ENCODE measurements around the gene NFKBIE. TPM values are rescaled to one million over a fixed set of nuclear protein-coding genes. Genes with fewer than 3 reads are reported as not detected.

NFKBIE gene
- total RNA-seq, 2 donors from 2014 or later, result 3.8 to 8.7 TPM

DNA sequence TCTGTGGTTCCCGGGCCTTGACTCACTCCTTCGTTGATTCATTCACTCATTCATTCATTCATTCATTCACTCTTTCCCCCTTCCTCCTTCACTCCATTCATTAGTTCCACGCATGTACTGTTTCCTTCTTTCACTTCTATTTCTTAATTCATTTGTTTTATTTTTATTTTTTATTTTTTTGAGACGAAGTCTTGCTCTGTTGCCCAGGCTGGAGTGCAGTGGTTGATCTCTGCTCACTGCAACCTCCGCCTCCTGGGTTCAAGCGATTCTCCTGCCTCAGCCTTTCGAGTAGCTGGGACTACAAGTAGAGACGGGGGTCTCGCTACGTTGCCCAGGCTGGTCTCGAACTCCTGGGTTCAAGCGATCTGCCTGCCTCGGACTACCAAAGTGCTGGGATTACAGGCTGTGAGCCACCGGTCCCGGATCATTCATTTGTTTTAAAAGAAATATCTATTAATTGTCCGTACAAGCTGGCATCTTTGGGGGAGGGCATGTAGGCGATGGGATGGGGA lies 427 bp upstream of the NFKBIE start:
- peaks cover 0 to 7% of the 10 kb centered on the region in 2 donors for H3K27me3 ChIP-seq
- H3K36me3 ChIP-seq, result no peaks in the 10 kb centered on the region
- no peaks in the 10 kb centered on the region for H3K9me3 ChIP-seq
- H3K4me1 ChIP-seq, result peaks cover 0 to 28% of the 10 kb centered on the region in 2 donors
- no peak for DNase-seq (ENCODE audit: low spot score)
- H3K27ac ChIP-seq, result peak overlapping the region in 1 of 2 donors; percentile 84
- TF ChIP-seq, protein P1, sequence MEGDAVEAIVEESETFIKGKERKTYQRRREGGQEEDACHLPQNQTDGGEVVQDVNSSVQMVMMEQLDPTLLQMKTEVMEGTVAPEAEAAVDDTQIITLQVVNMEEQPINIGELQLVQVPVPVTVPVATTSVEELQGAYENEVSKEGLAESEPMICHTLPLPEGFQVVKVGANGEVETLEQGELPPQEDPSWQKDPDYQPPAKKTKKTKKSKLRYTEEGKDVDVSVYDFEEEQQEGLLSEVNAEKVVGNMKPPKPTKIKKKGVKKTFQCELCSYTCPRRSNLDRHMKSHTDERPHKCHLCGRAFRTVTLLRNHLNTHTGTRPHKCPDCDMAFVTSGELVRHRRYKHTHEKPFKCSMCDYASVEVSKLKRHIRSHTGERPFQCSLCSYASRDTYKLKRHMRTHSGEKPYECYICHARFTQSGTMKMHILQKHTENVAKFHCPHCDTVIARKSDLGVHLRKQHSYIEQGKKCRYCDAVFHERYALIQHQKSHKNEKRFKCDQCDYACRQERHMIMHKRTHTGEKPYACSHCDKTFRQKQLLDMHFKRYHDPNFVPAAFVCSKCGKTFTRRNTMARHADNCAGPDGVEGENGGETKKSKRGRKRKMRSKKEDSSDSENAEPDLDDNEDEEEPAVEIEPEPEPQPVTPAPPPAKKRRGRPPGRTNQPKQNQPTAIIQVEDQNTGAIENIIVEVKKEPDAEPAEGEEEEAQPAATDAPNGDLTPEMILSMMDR (IDR thresholded peaks at IDR 0.05), result no peak
- H3K4me3 ChIP-seq, result peak overlapping the region in 1 of 2 donors; percentile 82

DNA sequence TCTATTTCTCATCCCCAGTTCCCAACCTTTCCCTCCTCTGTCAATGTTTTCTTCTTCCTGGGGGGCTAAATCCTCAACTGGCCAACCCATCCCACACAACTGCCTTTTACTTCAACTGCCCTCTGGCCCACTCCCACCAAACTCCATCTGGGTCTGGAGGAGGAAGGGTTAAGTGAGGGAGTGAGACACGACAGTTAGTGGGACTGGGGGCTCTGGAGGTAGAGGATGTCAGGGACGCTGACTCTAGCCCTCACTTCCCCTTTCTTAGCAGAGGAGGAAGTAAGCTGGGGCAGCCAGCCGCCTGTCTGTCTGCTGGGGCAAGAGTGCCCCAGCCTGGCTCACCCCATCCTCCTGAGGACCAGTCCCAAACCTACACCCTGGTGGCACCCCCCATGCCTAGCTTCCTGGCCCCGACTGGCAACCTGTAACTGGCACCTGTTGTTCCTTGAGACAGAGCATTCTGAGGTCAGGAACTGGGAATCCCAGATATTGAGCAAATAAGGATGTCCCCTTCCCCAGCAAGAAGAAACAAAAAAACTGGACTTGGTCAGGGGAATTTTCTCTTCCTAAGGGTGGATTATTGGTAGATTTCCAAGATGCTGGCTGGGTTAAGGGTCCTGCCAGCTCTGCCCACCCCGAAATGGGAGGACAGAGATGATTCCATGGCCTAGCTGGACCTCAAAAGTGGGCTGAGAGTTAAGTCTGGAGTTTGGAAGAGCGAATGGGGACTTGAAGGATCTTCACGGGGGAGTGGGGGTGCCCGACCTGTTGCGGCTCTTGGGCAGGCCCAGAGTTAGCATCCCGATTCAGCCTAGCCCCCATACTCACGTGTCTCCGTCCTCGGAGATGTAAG lies 971 bp downstream of the NFKBIE start:
- Histone ChIP-seq H3K4me3 (peak overlapping the region; percentile 58 to 82), H3K36me3 (no peaks in the 10 kb centered on the region), H3K27ac (peak overlapping the region; percentile 84 to 87), H3K4me1 (peaks cover 0 to 28% of the 10 kb centered on the region in 2 donors), H3K27me3 (no peaks in the 10 kb centered on the region), H3K9me3 (no peaks in the 10 kb centered on the region)
- no peak for DNase-seq (ENCODE audit: low spot score)
- TF ChIP-seq, protein P1 (IDR thresholded peaks at IDR 0.05), result no peak

DNA sequence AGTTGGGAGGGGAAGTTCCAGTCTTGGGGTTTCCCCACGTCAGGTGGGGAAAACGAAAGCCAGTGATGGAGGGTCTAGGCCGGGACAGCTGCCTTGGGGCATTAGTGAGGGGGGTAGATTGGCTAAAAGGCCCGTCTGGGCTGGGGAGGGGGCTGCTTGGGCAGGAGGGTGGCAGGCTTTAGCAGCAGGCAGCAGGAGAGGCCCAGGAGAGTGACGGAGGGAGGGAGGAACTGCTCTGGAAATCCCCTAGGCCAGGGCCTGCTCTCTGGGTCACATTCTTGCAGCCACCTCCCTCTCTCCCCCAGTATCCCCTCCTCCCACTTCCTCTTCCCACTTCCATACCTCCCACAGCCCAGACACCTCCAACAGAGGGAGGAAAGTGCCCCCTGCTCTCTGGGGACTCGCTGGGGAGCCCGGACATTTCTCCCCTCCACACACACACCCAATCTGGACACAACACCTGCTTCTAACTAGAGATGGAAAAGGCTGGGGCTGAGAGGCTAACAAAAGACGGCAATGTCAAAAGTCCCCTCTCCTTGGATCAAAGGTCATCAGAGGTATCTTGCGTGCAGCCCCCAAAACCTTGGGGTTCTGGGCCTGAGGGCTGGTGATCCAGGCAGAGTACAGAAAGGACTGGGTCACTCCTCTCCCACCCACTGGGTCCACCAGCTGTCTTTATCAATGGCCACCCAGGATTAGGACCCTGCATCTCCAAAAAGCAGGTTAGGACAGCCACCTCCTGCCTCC lies 1.8 kb downstream of the NFKBIE start:
- Histone ChIP-seq H3K27ac (no peak overlapping the region), H3K9me3 (no peaks in the 10 kb centered on the region), H3K4me1 (peaks cover 0 to 28% of the 10 kb centered on the region in 2 donors), H3K27me3 (no peaks in the 10 kb centered on the region), H3K36me3 (no peaks in the 10 kb centered on the region), H3K4me3 (peak overlapping the region in 1 of 2 donors; percentile 82)
- TF ChIP-seq, protein P1 (IDR thresholded peaks at IDR 0.05), result no peak
- DNase-seq (ENCODE audit: low spot score), result no peak

DNA sequence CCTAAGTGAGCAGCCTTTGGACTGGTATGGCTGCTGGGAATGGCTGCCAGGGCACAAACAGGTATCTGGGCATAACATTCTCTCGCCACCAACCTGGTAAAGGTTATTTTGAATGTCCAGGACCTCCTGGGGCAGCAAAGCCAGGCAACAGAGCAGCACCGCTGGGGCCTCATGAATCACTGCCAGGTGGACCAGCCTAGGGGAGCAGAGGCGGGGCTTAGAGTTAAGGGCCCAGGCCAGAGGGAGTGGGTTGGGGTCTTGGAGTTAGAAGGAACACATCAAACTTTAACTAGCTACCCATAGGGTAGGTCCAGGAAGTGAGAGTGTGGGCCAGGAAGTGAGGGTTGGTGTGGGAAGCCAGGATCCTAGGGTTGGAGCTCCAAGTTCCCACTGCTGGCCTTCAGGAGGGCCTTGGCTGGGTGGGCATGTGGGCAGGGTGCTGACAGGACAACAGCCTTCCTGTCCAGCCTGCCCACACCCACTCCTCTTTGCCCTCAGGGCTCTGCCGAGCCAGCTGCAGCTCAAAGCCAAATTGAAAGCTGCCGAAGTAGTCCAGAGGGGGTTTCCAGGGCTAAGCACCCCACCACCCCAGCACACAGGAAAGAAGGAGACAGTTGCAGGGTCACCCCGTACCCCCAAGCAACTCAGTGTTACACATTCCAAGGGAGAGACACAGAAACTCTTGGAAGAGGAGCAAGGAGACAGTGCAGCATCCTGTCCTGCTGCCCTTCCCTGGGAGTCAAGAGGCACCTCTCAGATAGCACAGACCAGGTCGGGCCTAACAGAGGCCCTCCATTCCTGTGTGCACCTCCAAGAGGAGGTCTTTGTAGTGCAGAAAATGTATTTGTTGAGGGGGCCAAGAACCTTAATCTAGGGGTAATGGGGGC lies 2.6 kb downstream of the NFKBIE start:
- no peaks in the 10 kb centered on the region for H3K9me3 ChIP-seq
- no peaks in the 10 kb centered on the region for H3K36me3 ChIP-seq
- peak overlapping the region in 1 of 2 donors; percentile 82 for H3K4me3 ChIP-seq
- TF ChIP-seq, protein P1 (IDR thresholded peaks at IDR 0.05), result no peak
- no peak overlapping the region for H3K27ac ChIP-seq
- no peak for DNase-seq (ENCODE audit: low spot score)
- H3K4me1 ChIP-seq, result peaks cover 0 to 32% of the 10 kb centered on the region in 2 donors
- H3K27me3 ChIP-seq, result no peaks in the 10 kb centered on the region

DNA sequence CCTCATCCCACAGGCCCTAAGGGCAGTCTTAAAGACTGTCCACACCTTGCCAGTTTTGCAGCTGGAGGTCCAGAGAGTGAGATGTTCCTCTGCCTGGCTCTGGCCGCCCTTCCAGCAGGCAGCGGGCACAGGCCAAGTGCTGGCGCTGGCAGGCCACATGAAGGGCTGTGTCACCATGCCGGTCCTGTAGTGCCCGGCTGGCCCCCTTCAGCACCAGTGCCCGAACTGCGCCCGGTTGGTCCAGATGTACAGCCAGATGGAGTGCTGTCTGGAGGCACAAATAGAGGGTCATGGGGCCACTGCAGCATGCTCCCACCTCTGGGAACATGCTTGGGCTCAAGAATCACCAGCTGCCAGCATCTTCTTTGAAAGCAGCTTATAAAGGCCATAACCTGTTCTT lies 3.8 kb downstream of the NFKBIE start:
- Histone ChIP-seq H3K4me1 (peaks cover 0 to 37% of the 10 kb centered on the region in 2 donors), H3K9me3 (no peaks in the 10 kb centered on the region), H3K27ac (no peak overlapping the region), H3K27me3 (no peaks in the 10 kb centered on the region), H3K4me3 (no peak overlapping the region), H3K36me3 (no peaks in the 10 kb centered on the region)
- TF ChIP-seq, protein P1 (IDR thresholded peaks at IDR 0.05), result no peak
- DNase-seq (ENCODE audit: low spot score), result no peak
